Neural cell (in vitro differentiated cells): ENCODE measurements around the gene STAP2.

ENCODE experiments used
- EP300 ChIP-seq: fragments of 450-650 bp; conservative IDR thresholded peaks from 2 replicates; pipeline ENCODE4 v1.6.1; 2014; ENCODE audit warnings: antibody characterized with exemption, mild to moderate bottlenecking, moderate library complexity; ENCODE audit not compliant: poor library complexity, severe bottlenecking
- EZH2 ChIP-seq: fragments of 200-600, 300-800 bp; shearing (Covaris generic), sonication (generic); IDR thresholded peaks from 2 replicates; pipeline ENCODE4 v1.6.1; 2014; ENCODE audit warnings: antibody characterized with exemption, low read length, borderline replicate concordance, mild to moderate bottlenecking; ENCODE audit not compliant: insufficient read depth, poor library complexity, severe bottlenecking
- MXI1 ChIP-seq: fragments of 450-650 bp; conservative IDR thresholded peaks from 2 replicates; pipeline ENCODE4 v1.6.1; 2014; ENCODE audit warnings: antibody characterized with exemption, mild to moderate bottlenecking; ENCODE audit not compliant: poor library complexity, severe bottlenecking
- POLR2AphosphoS5 ChIP-seq: IDR thresholded peaks from 2 replicates; pipeline ENCODE4 v1.6.1; 2012
- REST ChIP-seq: IDR thresholded peaks from 2 replicates; pipeline ENCODE4 v1.6.1; 2012; ENCODE audit warnings: borderline replicate concordance
- TF ChIP-seq, protein P1 (sequence below): fragments of 450-650 bp; IDR thresholded peaks from 2 replicates; pipeline ENCODE4 v1.5.1; 2014; ENCODE audit warnings: antibody characterized with exemption, mild to moderate bottlenecking, moderate library complexity; ENCODE audit not compliant: poor library complexity, severe bottlenecking

- no peak for TF ChIP-seq MXI1
- TF ChIP-seq EP300: no peak
- TF ChIP-seq REST: no peak
- TF ChIP-seq EZH2: no peak
- TF ChIP-seq, protein P1, sequence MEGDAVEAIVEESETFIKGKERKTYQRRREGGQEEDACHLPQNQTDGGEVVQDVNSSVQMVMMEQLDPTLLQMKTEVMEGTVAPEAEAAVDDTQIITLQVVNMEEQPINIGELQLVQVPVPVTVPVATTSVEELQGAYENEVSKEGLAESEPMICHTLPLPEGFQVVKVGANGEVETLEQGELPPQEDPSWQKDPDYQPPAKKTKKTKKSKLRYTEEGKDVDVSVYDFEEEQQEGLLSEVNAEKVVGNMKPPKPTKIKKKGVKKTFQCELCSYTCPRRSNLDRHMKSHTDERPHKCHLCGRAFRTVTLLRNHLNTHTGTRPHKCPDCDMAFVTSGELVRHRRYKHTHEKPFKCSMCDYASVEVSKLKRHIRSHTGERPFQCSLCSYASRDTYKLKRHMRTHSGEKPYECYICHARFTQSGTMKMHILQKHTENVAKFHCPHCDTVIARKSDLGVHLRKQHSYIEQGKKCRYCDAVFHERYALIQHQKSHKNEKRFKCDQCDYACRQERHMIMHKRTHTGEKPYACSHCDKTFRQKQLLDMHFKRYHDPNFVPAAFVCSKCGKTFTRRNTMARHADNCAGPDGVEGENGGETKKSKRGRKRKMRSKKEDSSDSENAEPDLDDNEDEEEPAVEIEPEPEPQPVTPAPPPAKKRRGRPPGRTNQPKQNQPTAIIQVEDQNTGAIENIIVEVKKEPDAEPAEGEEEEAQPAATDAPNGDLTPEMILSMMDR: peak; percentile 36
- no peak for TF ChIP-seq POLR2AphosphoS5
Observed at GRCh38 chr19:4369888-4370260, 31.2 kb upstream of the STAP2 start.
